PC-9 (cell line): ENCODE measurements around the gene SCGB1A1.

ENCODE experiments used
- CTCF ChIP-seq: fragments of 200-600 bp; sonication (generic); conservative IDR thresholded peaks from 2 replicates; pipeline ENCODE4 v1.6.1; 2017; ENCODE audit warnings: mixed run types, antibody characterized with exemption, mild to moderate bottlenecking, moderate library complexity
- EZH2 ChIP-seq: fragments of 200-600 bp; sonication (generic); IDR thresholded peaks from 2 replicates; pipeline ENCODE4 v1.8.0; 2017; ENCODE audit warnings: antibody characterized with exemption, low read depth

DNA sequence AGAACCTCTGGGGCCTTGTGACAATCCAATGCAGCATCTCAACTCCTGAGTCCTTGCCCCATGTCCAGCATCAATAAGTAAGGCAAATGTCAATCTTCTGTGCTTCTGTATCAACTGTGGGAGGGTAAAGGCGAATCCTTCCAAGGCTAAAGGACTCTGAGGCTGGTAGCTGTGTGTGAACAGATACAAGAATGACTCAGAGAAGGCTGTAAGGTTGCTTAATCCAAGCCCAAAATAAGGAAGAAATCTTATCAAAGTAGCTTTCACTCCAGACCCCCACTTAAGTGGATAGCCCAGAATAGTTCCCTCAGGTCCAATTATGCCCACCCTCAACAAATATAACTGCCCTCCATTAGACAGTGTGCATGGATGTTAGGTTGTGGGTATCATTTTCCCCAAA lies 28.1 kb upstream of the SCGB1A1 start:
- TF ChIP-seq CTCF, result no peak
- TF ChIP-seq EZH2, result no peak
